HEK293 (cell line): ENCODE data around the gene CDH24.

ENCODE experiments used
- KLF7 ChIP-seq: fragments of 450-650 bp; formaldehyde crosslinking; IDR thresholded peaks from 2 replicates; pipeline ENCODE4 v1.5.1; 2016; ENCODE audit warnings: missing biosample characterization, missing genetic modification characterization, borderline replicate concordance
- REPIN1 ChIP-seq: fragments of 450-650 bp; formaldehyde crosslinking; IDR thresholded peaks from 2 replicates; pipeline ENCODE4 v1.5.1; 2017; ENCODE audit warnings: missing biosample characterization, missing genetic modification characterization, low read depth
- SP3 ChIP-seq: fragments of 450-650 bp; formaldehyde crosslinking; IDR thresholded peaks from 2 replicates; pipeline ENCODE4 v1.5.1; 2016; ENCODE audit warnings: missing biosample characterization, missing genetic modification characterization
- ZFP3 ChIP-seq: fragments of 450-650 bp; formaldehyde crosslinking; IDR thresholded peaks from 2 replicates; pipeline ENCODE4 v1.5.1; 2016; ENCODE audit warnings: low read depth, missing biosample characterization, missing genetic modification characterization
- ZIC2 ChIP-seq: fragments of 450-650 bp; formaldehyde crosslinking; IDR thresholded peaks from 2 replicates; pipeline ENCODE4 v1.5.1; 2016; ENCODE audit warnings: missing biosample characterization, missing genetic modification characterization
- ZNF121 ChIP-seq: fragments of 450-650 bp; formaldehyde crosslinking; IDR thresholded peaks from 2 replicates; pipeline ENCODE4 v1.5.1; 2016; ENCODE audit warnings: missing biosample characterization, missing genetic modification characterization
- ZNF133 ChIP-seq: fragments of 450-650 bp; formaldehyde crosslinking; IDR thresholded peaks from 2 replicates; pipeline ENCODE4 v1.5.1; 2016; ENCODE audit warnings: missing biosample characterization, missing genetic modification characterization
- ZNF146 ChIP-seq: fragments of 450-650 bp; formaldehyde crosslinking; IDR thresholded peaks from 2 replicates; pipeline ENCODE4 v1.5.1; 2016; ENCODE audit warnings: missing biosample characterization, missing genetic modification characterization
- ZNF202 ChIP-seq: fragments of 450-650 bp; formaldehyde crosslinking; IDR thresholded peaks from 2 replicates; pipeline ENCODE4 v1.5.1; 2016; ENCODE audit warnings: missing biosample characterization, missing genetic modification characterization, borderline replicate concordance
- ZNF214 ChIP-seq: fragments of 450-650 bp; formaldehyde crosslinking; IDR thresholded peaks from 2 replicates; pipeline ENCODE4 v1.5.1; 2017; ENCODE audit warnings: missing biosample characterization, mild to moderate bottlenecking, missing genetic modification characterization, borderline replicate concordance
- ZNF23 ChIP-seq: fragments of 450-650 bp; formaldehyde crosslinking; IDR thresholded peaks from 2 replicates; pipeline ENCODE4 v1.5.1; 2016; ENCODE audit warnings: missing biosample characterization, missing genetic modification characterization, borderline replicate concordance
- ZNF354C ChIP-seq: fragments of 450-650 bp; formaldehyde crosslinking; IDR thresholded peaks from 2 replicates; pipeline ENCODE4 v1.5.1; 2016; ENCODE audit warnings: missing biosample characterization, missing genetic modification characterization, low read depth, borderline replicate concordance
- ZNF366 ChIP-seq: fragments of 450-650 bp; formaldehyde crosslinking; conservative IDR thresholded peaks from 2 replicates; pipeline ENCODE4 v1.5.1; 2016; ENCODE audit warnings: missing biosample characterization, missing genetic modification characterization
- ZNF404 ChIP-seq: fragments of 450-650 bp; formaldehyde crosslinking; IDR thresholded peaks from 2 replicates; pipeline ENCODE4 v1.5.1; 2017; ENCODE audit warnings: missing biosample characterization, missing genetic modification characterization
- ZNF423 ChIP-seq: fragments of 450-650 bp; formaldehyde crosslinking; IDR thresholded peaks from 2 replicates; pipeline ENCODE4 v1.5.1; 2016; ENCODE audit warnings: missing biosample characterization, missing genetic modification characterization
- ZNF501 ChIP-seq: fragments of 450-650 bp; formaldehyde crosslinking; IDR thresholded peaks from 2 replicates; pipeline ENCODE4 v1.5.1; 2016; ENCODE audit warnings: missing biosample characterization, missing genetic modification characterization
- ZNF510 ChIP-seq: fragments of 450-650 bp; formaldehyde crosslinking; IDR thresholded peaks from 2 replicates; pipeline ENCODE4 v1.5.1; 2018; ENCODE audit warnings: mild to moderate bottlenecking, missing genetic modification characterization, missing biosample characterization; ENCODE audit not compliant: insufficient replicate concordance
- ZNF529 ChIP-seq: fragments of 450-650 bp; formaldehyde crosslinking; IDR thresholded peaks from 2 replicates; pipeline ENCODE4 v1.5.1; 2017; ENCODE audit warnings: missing genetic modification characterization, missing biosample characterization; ENCODE audit not compliant: insufficient replicate concordance
- ZNF530 ChIP-seq: fragments of 450-650 bp; formaldehyde crosslinking; IDR thresholded peaks from 2 replicates; pipeline ENCODE4 v1.5.1; 2016; ENCODE audit warnings: low read depth, missing biosample characterization, missing genetic modification characterization
- ZNF544 ChIP-seq: fragments of 450-650 bp; formaldehyde crosslinking; IDR thresholded peaks from 2 replicates; pipeline ENCODE4 v1.5.0; 2017; ENCODE audit warnings: missing biosample characterization, missing genetic modification characterization
- ZNF558 ChIP-seq: fragments of 450-650 bp; formaldehyde crosslinking; IDR thresholded peaks from 2 replicates; pipeline ENCODE4 v1.5.1; 2016; ENCODE audit warnings: missing biosample characterization, missing genetic modification characterization
- ZNF585B ChIP-seq: fragments of 450-650 bp; formaldehyde crosslinking; IDR thresholded peaks from 2 replicates; pipeline ENCODE4 v1.5.1; 2016; ENCODE audit warnings: missing biosample characterization, missing genetic modification characterization
- ZNF670 ChIP-seq: fragments of 450-650 bp; formaldehyde crosslinking; IDR thresholded peaks from 2 replicates; pipeline ENCODE4 v1.5.1; 2016; ENCODE audit warnings: missing biosample characterization, missing genetic modification characterization, low read depth
- TF ChIP-seq, protein P1 (sequence below): fragments of 450-650 bp; formaldehyde crosslinking; IDR thresholded peaks from 2 replicates; pipeline ENCODE4 v1.5.1; 2016; ENCODE audit warnings: missing biosample characterization, missing genetic modification characterization, borderline replicate concordance
- TF ChIP-seq, protein P2 (sequence below): fragments of 450-650 bp; formaldehyde crosslinking; IDR thresholded peaks from 2 replicates; pipeline ENCODE4 v1.5.0; 2017; ENCODE audit warnings: missing biosample characterization, missing genetic modification characterization, borderline replicate concordance
- TF ChIP-seq, protein P3 (sequence below): fragments of 450-650 bp; formaldehyde crosslinking; IDR thresholded peaks from 2 replicates; pipeline ENCODE4 v1.5.1; 2016; ENCODE audit warnings: missing biosample characterization, missing genetic modification characterization, borderline replicate concordance
- TF ChIP-seq, protein P4 (sequence below): fragments of 450-650 bp; formaldehyde crosslinking; IDR thresholded peaks from 2 replicates; pipeline ENCODE4 v1.5.1; 2017; ENCODE audit warnings: missing biosample characterization, mild to moderate bottlenecking, missing genetic modification characterization, moderate library complexity
- TF ChIP-seq, protein P5 (sequence below): fragments of 450-650 bp; formaldehyde crosslinking; IDR thresholded peaks from 2 replicates; pipeline ENCODE4 v1.5.1; 2016; ENCODE audit warnings: missing biosample characterization, missing genetic modification characterization

The CDH24 gene

DNA sequence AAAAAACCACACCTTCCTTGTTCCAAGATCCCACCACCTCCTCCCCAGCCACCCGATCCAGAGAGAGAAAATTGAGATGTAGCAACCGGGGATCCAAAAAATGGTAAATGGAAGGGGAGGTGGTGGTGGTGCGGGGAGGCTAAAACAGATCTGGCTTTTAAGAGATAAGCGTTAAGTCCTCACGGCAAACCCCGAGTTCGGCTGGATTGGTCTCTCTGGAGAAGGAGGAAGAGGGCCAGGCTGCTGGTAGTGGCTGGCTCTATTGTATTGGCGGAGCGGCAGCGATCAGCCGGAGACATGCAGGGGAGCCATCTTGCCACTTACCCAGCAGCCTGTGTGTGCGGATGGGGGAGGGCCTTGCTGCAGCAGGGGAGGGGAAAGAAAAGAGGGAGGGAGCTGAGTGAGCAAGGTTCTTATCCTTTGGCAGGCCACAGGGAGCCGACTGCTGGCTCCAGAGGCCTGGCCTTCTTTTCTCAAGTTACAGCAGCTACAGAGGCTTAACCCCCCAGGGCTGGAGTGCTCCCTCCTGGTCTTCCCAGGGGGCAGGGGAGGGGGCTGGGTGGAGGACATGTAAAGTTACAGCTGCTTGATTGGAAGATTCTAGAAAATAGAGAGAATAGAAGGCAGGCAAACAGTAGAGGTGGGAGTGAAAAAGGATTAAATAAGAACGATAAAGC is 14.1 kb upstream of the CDH24 start (continued):
- no peak for TF ChIP-seq ZNF121 (tag by site-specific recombination)
- no peak for TF ChIP-seq ZNF558
- TF ChIP-seq ZNF544: no peak
- TF ChIP-seq ZNF530 (tag by site-specific recombination): no peak
- TF ChIP-seq, protein P1, sequence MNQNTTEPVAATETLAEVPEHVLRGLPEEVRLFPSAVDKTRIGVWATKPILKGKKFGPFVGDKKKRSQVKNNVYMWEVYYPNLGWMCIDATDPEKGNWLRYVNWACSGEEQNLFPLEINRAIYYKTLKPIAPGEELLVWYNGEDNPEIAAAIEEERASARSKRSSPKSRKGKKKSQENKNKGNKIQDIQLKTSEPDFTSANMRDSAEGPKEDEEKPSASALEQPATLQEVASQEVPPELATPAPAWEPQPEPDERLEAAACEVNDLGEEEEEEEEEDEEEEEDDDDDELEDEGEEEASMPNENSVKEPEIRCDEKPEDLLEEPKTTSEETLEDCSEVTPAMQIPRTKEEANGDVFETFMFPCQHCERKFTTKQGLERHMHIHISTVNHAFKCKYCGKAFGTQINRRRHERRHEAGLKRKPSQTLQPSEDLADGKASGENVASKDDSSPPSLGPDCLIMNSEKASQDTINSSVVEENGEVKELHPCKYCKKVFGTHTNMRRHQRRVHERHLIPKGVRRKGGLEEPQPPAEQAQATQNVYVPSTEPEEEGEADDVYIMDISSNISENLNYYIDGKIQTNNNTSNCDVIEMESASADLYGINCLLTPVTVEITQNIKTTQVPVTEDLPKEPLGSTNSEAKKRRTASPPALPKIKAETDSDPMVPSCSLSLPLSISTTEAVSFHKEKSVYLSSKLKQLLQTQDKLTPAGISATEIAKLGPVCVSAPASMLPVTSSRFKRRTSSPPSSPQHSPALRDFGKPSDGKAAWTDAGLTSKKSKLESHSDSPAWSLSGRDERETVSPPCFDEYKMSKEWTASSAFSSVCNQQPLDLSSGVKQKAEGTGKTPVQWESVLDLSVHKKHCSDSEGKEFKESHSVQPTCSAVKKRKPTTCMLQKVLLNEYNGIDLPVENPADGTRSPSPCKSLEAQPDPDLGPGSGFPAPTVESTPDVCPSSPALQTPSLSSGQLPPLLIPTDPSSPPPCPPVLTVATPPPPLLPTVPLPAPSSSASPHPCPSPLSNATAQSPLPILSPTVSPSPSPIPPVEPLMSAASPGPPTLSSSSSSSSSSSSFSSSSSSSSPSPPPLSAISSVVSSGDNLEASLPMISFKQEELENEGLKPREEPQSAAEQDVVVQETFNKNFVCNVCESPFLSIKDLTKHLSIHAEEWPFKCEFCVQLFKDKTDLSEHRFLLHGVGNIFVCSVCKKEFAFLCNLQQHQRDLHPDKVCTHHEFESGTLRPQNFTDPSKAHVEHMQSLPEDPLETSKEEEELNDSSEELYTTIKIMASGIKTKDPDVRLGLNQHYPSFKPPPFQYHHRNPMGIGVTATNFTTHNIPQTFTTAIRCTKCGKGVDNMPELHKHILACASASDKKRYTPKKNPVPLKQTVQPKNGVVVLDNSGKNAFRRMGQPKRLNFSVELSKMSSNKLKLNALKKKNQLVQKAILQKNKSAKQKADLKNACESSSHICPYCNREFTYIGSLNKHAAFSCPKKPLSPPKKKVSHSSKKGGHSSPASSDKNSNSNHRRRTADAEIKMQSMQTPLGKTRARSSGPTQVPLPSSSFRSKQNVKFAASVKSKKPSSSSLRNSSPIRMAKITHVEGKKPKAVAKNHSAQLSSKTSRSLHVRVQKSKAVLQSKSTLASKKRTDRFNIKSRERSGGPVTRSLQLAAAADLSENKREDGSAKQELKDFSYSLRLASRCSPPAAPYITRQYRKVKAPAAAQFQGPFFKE (tag by site-specific recombination): no peak
- TF ChIP-seq, protein P2, sequence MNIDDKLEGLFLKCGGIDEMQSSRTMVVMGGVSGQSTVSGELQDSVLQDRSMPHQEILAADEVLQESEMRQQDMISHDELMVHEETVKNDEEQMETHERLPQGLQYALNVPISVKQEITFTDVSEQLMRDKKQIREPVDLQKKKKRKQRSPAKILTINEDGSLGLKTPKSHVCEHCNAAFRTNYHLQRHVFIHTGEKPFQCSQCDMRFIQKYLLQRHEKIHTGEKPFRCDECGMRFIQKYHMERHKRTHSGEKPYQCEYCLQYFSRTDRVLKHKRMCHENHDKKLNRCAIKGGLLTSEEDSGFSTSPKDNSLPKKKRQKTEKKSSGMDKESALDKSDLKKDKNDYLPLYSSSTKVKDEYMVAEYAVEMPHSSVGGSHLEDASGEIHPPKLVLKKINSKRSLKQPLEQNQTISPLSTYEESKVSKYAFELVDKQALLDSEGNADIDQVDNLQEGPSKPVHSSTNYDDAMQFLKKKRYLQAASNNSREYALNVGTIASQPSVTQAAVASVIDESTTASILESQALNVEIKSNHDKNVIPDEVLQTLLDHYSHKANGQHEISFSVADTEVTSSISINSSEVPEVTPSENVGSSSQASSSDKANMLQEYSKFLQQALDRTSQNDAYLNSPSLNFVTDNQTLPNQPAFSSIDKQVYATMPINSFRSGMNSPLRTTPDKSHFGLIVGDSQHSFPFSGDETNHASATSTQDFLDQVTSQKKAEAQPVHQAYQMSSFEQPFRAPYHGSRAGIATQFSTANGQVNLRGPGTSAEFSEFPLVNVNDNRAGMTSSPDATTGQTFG (tag by site-specific recombination): no peak
- TF ChIP-seq, protein P3, sequence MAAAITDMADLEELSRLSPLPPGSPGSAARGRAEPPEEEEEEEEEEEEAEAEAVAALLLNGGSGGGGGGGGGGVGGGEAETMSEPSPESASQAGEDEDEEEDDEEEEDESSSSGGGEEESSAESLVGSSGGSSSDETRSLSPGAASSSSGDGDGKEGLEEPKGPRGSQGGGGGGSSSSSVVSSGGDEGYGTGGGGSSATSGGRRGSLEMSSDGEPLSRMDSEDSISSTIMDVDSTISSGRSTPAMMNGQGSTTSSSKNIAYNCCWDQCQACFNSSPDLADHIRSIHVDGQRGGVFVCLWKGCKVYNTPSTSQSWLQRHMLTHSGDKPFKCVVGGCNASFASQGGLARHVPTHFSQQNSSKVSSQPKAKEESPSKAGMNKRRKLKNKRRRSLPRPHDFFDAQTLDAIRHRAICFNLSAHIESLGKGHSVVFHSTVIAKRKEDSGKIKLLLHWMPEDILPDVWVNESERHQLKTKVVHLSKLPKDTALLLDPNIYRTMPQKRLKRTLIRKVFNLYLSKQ: no peak
- peak; percentile 92 for TF ChIP-seq ZIC2 (tag by site-specific recombination)
- TF ChIP-seq ZNF510 (tag by site-specific recombination): no peak
- TF ChIP-seq, protein P4, sequence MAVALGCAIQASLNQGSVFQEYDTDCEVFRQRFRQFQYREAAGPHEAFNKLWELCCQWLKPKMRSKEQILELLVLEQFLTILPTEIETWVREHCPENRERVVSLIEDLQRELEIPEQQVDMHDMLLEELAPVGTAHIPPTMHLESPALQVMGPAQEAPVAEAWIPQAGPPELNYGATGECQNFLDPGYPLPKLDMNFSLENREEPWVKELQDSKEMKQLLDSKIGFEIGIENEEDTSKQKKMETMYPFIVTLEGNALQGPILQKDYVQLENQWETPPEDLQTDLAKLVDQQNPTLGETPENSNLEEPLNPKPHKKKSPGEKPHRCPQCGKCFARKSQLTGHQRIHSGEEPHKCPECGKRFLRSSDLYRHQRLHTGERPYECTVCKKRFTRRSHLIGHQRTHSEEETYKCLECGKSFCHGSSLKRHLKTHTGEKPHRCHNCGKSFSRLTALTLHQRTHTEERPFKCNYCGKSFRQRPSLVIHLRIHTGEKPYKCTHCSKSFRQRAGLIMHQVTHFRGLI (tag by site-specific recombination): peak; percentile 34; the same call in 1 of the 2 replicates
- TF ChIP-seq ZNF529: no peak
- no peak for TF ChIP-seq ZNF670 (tag by site-specific recombination)
- no peak for TF ChIP-seq ZFP3 (tag by site-specific recombination)
- TF ChIP-seq, protein P5, sequence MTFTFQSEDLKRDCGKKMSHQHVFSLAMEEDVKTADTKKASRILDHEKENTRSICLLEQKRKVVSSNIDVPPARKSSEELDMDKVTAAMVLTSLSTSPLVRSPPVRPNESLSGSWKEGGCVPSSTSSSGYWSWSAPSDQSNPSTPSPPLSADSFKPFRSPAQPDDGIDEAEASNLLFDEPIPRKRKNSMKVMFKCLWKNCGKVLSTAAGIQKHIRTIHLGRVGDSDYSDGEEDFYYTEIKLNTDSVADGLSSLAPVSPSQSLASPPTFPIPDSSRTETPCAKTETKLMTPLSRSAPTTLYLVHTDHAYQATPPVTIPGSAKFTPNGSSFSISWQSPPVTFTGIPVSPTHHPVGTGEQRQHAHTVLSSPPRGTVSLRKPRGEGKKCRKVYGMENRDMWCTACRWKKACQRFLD (tag by site-specific recombination): no peak
- TF ChIP-seq ZNF214 (tag by site-specific recombination): no peak
- peak; percentile 95 for TF ChIP-seq ZNF423 (tag by site-specific recombination)
- no peak for TF ChIP-seq ZNF146 (tag by site-specific recombination)
- TF ChIP-seq ZNF133 (tag by site-specific recombination): no peak
- no peak for TF ChIP-seq ZNF354C (tag by site-specific recombination)
- no peak for TF ChIP-seq REPIN1
- peak; percentile 84 for TF ChIP-seq ZNF366
- no peak for TF ChIP-seq ZNF404 (tag by site-specific recombination)
- no peak for TF ChIP-seq ZNF501 (tag by site-specific recombination)
- TF ChIP-seq KLF7 (tag by site-specific recombination): peak; percentile 27; the same call in 1 of the 2 replicates
- TF ChIP-seq ZNF23: no peak
- TF ChIP-seq ZNF585B (tag by site-specific recombination): no peak
- TF ChIP-seq ZNF202 (tag by site-specific recombination): no peak
- TF ChIP-seq SP3 (tag by site-specific recombination): peak; percentile 82
